Measurements from ENCODE around the gene GTF3C2.

DNA sequence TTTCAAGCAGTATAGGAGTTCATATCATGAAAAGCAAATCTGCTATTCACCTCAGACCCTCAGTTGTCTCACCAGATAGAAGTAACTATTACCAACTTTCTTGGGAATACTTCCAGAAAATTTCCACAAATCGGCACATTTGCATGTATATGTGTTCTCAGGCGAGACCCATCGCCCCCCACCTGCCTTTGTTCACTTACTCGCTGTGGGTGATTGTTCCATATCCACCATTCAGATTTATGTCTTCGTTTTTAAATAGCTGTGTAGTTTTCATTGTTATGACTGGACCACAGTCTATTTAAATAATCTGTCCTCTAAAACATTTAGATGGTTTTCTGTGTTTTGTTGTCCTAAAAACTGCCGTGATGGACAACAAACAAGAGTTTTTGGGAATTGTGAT, 71.1 kb downstream of the GTF3C2 start:
- TF ChIP-seq POLR2A (IDR thresholded peaks at IDR 0.05) (no peak), POLR2AphosphoS5 (IDR thresholded peaks at IDR 0.05) (no peak), CTCF (IDR thresholded peaks at IDR 0.05 in 8 of 11, conservative IDR thresholded peaks at IDR 0.05 in 3 of 11) (no peak)

Data from spleen (tissue), 7 donors.